ENCODE measurements around the gene DRICH1.

GRCh38 chr22:23591846-23592245, 40.3 kb downstream of the DRICH1 start:
- TF ChIP-seq CTCF (IDR thresholded peaks at IDR 0.05; ENCODE audit: low read depth, low read length, missing input control), result no peak
- TF ChIP-seq RAD21 (IDR thresholded peaks at IDR 0.05), result no peak
- no peak for TF ChIP-seq GABPA (IDR thresholded peaks at IDR 0.05 in 1 of 2, conservative IDR thresholded peaks at IDR 0.05 in 1 of 2)
- no peak for TF ChIP-seq FOXA1 (IDR thresholded peaks at IDR 0.05)
- TF ChIP-seq SP1 (IDR thresholded peaks at IDR 0.05), result no peak
- no peak for TF ChIP-seq TAF1 (conservative IDR thresholded peaks at IDR 0.05)
- TF ChIP-seq ZBTB33 (IDR thresholded peaks at IDR 0.05), result no peak
- no peak for TF ChIP-seq EGR1 (IDR thresholded peaks at IDR 0.05; ENCODE audit: low read depth in 2 of 2)
- no peak for TF ChIP-seq HNF4A (conservative IDR thresholded peaks at IDR 0.05)
- no peak for TF ChIP-seq MAX (IDR thresholded peaks at IDR 0.05)
